NCI-H1694 (cell line): ENCODE measurements around the gene BBS9.

ENCODE experiments used
- DNase-seq: peaks from one replicate; lab custom pipeline; 2025; lab: John Stamatoyannopoulos, UW

The BBS9 gene

DNA sequence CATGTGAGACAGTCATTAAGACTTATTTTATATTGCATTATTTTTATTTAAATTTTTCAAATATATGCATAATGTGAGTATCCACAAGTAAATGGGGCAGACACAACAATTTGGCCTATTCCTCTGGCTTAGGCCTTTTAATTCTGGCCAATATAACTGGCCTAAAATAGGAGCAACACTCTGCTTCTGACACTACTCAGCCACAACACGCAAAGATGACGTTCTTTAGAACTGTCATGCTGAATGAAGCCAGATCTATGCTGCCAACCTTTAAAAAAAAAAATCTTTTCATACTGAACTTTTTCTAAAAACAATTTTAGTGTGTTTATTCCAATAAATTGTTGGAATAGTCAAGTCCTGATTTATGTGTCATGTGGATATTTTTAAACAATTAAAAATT, 421.0 kb downstream of the BBS9 start:
- DNase-seq, result no peak

DNA sequence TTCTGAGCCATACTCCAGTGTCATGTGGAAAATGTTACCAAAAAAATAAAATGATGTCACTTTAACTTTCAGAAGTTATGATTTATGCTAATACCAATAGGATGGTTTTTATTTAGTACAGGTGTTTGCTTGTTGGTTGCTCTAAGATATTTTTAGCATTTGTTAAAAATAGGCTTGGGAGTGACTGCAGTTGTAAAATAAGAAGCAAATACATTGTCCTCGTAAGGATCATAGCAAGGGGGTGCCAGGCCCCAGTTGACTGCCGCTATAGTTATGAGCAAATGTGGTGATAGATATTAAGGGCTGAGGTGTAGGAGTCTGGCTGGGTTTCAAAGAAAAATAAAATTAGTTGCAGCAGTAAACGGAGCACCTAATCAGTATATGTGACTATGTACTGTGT, 421.6 kb downstream of the BBS9 start:
- DNase-seq, result no peak

DNA sequence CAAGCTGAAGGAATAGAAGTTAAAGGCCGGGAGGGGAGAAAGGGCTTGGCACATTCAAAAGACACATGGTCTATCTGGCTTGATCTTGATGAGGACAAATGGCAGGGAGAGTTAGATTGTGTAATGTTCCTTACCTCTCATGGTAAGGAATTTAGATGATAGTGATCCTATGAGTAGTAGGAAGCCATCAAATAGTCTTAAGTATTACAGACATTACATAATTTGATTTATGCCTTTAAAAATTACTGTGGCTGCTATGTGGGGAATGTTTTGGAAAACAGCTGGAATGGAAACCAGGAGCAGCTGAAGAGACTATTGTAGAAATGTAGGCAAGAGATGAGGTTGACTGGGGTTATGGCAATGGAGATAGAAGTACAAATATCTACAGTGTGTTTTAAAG, 424.7 kb downstream of the BBS9 start:
- no peak for DNase-seq

- DNase-seq, result no peak
Measured at GRCh38 chr7:33554576-33554975, 425.2 kb downstream of the BBS9 start.

DNA sequence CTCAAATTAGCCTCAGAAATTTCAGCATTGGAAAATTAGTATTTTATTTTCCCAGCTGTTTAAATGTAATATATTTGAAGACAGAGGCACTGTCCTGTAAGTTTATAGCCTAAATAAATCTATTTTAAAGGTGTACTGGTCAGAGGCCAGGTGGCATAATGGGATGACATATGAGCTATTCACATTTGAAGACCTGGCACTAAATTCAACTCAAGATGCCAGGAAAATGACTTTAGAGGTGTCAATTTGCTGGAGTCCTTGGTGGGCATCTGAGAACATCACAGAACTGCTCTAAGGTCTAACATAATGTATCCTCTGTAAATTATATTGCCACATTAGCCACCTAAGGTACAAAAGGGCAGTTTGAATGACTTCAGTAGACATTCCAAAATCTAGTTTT, 427.1 kb downstream of the BBS9 start:
- no peak for DNase-seq

DNA sequence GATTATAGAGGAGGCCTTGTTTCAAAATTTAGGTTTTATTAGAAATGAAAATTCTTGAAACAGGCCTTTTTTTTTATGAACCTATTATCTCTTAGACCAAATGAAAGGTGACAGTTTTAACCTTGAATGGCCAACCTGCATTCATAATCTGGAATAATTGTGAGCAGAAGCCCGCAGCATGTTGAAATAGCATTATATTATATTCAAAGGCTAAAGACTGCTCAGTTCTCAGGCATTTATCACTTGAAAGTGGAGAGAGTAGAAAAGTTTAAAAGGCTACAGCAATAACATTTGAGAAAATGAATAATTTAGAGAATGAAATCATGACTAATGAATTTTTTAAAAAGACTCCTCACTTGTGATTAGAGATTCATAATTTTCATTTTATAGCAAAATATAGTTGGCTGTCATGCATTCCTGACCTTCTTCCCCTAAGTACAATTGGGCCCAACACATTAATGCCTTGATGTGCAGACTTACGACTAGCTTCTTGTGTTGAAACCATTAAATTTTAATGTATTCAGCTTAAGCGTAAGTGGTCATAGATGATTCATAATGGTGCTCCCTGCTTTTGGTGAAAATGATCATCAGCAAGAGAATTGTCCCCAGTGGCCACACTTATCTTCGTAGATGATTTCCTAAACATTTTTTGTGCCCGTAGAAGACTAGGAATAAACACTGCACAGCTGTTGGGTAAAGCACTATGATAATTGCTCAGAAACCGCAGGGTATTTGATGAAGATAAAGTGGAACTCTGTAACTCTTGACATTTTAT, 429.4 kb downstream of the BBS9 start:
- DNase-seq, result no peak

- no peak for DNase-seq
Measured at GRCh38 chr7:33559324-33559710, 430.0 kb downstream of the BBS9 start.

- DNase-seq, result no peak
Measured at GRCh38 chr7:33562996-33563395, 433.6 kb downstream of the BBS9 start.

DNA sequence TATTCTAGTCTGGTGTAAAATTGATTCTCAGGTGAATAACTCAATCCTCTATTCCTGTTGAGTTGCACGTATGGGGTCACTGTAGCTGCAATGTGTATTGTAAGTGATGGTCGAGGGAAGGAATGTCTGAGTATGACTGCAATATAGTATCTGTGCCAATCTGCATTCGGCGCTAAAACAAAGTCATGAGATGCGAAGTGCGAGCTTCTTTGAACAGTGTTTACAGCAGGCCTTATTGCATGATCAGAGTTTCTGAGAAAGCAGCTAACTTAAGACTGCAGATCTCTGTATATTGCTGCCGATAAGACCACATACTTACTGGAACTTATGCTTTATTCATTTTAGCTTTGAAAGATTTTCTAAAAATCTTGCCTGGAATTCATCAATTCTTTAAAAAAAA, 434.3 kb downstream of the BBS9 start:
- DNase-seq, result no peak

DNA sequence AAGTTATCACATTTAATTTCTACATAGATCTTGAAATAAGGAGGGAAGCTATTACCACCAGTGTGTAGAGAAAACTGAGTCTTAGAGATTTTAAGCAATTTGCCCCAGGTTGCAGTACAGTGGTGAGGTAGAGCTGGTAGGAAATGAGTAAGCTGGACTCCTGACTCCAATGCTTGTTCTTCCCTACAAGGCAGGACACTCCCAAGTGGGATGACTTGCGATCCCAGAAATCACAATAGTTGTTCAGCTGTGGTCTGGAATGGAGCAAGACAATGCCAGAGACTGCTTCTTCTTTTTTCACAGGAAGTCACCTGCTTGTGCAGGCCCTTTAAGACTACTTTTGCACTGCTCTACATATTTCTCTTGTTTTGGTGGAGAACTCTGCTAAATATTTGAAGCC, 448.8 kb downstream of the BBS9 start:
- DNase-seq, result no peak

DNA sequence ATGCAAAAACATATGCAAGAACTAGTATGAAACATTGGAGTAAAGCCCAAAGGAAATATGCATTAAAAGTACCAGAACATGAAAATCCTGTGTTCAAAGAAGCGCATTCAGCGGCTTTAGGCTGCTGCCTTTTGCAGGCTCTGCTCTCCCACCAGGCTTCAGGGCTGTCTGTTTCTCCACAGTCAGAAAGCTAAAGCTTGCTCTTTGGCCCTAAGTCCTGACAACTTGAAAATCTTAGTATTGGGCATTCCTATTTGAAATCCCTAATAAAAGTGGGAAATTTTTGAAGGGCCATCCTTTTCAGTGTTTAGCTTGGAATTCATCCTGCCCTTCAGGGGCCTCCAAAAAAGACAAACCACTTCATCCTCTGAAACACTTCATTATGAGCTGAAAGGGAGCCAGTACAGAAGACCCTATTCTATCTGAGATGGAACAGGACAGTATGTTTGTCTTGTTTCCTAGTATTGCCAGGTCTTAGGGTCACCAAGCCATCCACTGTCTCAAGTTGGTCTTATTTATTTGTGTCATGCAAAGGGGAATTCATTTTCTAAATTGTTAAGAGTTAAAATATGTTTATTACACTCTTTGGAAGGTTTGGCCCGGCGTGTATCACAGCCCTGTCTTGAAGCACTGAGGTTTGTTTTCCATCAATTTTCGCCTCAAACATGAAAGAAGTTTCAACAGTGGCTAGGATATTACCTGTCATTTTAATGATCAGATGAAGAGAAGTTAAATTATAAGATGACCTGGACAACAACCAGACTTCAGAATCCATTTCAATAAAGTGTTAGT, 449.7 kb downstream of the BBS9 start:
- DNase-seq, result no peak

DNA sequence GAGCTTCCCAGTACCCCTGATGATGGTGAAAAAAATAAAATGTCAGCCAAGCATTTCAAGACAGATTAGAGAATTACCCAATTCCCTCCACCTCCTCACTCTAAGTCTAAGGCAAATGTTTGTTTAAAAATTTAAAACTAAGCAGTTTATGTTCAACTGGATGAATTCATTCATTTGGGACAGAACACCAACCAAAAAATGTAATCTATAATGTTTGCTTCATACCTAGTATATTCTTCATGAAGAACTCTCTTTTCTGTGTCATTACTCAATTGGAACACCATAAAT, 450.3 kb downstream of the BBS9 start:
- no peak for DNase-seq

DNA sequence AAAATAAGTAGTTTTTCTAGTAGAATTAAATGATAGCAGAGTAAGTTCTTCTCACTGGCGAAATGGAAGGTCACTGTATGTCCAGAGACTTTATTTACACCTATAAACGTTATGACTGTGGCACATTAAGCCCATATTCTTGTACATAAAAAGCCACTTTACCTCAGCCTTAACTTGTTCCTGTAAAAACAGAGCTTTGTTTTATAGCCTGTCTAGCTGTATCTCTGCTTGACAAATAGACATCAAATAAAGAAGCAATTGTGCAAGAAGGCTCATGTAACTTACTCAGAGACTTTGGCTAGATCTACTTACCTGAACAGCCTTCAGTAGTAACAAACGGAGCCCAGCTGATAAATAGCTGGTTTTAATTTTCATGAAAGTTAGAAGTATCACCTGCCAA, 451.9 kb downstream of the BBS9 start:
- no peak for DNase-seq

- no peak for DNase-seq
Measured at GRCh38 chr7:33582104-33582503, 452.7 kb downstream of the BBS9 start.

DNA sequence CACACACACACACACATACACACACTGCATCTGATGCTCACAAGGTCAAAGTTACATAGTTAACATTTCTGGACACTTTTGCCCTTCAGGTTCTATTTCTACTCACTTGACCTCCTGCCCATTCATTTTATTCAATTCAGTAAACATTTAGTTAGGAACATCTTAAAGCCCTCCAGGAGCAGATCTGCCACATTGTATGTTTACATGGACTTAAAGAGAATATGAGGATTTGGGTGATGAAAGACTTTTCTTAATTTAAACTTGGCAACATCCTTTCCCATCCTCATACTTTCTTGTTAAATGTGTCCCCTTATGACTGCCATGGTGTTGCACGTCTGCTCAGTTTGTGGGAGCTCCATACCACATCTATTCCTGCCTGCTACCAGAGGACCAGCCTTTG, 453.2 kb downstream of the BBS9 start:
- DNase-seq, result no peak

DNA sequence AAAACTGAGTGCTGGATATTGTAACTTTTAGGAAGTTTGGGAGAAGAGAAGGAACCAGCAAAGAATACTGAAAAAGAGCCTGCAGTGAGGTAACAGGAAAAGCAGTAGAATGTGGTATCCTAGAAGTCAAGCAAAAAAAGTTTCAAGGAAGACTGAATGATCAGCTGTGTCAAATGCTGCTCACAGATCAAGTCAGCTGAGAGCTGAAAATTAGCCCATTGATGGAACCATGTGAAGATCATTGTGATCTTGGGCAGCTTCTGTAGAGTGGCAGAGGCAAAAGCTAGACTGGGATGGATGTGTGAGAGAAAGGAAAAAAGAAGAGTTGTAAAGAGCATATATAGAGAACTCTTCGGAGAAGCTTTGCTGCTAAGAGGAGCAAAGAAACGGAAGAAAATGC, 460.5 kb downstream of the BBS9 start:
- no peak for DNase-seq

DNA sequence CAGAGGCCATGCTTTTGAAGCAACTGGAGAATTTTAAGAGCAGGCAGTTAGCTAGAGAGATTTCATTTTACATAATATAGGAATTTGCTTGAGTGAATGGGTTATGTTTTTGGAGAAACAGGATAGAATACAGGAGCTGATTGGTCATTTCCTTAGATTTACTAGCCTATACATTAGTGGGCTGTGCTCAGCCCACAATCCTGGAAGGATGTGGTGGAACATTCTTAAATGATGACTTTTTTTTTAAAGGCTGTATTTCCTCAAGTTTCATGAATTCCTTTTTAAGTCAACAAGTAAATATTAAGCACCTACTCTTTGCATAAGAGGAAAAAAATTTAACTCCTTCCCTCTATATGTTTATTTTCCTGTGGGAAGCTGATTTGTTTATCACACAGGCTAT, 461.6 kb downstream of the BBS9 start:
- no peak for DNase-seq

DNA sequence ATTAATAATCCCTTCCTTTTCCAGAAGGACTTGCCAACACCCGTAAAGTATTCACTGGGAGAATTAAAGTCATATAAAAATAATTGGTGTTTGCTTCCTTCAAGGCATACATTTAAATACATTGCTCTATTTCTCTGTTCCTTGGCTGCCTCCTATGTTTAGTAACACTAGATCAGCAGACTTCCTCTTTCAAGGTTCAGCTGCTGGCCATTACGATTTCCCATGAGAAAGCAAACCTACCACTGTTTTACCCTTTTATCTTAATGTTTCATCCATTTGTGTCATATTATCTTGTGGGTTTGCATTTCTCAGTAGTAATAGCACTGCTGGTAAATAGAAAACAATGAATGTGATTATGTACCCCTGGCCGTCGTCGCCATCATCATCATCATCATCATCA, 462.1 kb downstream of the BBS9 start:
- no peak for DNase-seq

DNA sequence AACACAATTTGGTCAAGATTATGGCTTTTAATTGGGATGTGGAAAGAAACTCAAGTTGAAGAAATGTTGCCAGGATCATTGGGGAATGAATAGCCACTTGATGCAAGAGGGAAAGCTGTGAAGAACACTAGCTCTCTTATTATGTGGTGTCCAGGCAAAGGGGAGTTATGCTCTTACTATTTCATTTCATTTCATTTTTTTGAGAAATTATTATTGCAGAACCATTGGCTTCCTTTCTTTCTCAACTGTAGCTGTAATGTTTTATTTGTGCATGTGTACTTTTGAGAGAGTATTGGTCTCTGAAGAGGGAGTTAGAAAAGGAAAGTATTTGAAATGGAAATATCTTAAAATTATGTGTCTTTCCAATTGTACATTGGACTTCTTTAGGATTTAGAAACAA, 463.4 kb downstream of the BBS9 start:
- no peak for DNase-seq

DNA sequence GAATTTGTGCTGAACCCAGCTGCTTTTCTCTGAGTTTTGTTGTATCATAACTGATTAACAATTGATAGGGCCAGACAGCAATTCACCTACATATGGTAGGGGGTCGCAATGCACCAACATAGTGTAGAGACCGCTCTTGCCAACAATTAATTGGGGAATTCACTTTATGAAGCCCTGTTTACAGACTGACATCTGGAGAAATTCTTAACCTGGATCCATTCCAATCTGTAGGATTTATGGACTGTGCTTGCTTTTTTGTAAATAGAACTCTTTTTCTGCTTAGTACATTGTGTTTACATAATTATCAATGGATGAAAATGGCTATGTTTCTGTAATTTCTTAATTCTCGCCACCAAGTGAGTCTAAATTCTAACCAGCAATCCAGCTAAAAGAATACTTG, 464.2 kb downstream of the BBS9 start:
- peak; percentile 90 for DNase-seq

- DNase-seq, result no peak
Measured at GRCh38 chr7:33596686-33597085, 467.3 kb downstream of the BBS9 start.

DNA sequence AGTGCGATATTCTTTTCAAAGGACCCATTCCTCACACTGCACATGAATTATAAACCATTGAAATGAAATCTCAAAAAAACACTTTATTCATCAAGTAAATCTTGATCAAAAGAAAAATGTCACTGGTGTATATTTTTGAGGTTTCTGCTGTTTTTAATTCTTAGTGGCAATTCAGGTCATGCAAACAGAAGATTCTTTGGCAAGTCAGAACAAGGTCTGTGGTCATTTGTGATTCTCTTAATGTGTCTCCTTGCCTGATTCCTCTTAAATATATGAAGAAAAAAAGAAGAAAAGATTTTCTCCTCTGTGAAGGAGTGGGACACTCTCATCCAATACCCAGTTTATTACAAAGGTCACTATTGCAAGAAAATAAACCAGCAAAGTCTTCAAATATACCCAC, 467.8 kb downstream of the BBS9 start:
- no peak for DNase-seq

DNA sequence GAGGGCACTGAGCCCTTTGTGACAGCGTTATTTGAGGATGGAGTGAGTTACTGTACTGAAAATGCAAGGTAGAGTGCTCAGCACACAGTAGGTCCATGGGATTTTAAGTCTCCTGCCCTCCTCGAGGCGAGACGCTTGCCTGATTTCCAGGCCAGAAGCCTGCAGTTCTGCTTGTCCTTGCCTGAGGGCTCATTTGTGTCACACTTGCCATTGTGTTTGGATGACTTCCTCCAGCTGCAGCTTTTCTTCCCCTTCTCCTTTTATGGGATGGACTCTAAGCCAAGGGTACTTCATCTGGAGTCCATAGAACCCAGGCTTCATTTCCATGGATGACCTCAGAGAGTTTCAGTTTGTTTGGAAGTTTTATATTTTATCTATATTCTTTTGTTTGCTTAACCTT, 471.7 kb downstream of the BBS9 start:
- no peak for DNase-seq

- DNase-seq, result no peak
Measured at GRCh38 chr7:33601884-33602283, 472.5 kb downstream of the BBS9 start.
